Body of pancreas (tissue), 4 donors: ENCODE results near the gene TAC1. TPM values are rescaled to one million over a fixed set of nuclear protein-coding genes. Genes with fewer than 3 reads are reported as not detected.
A peak's percentile ranks its signal among the peaks of the same experiment; 100 is the strongest.

Experiments used
- ATAC-seq: fragments of 150-250 bp; one replicate; pipeline ENCODE4 v1.9.1; 2016
- DNase-seq, 4 donors: peaks; one replicate each; pipeline ENCODE4 v3.0.0-alpha.2; 2019
- H3K27ac ChIP-seq, 4 donors: fragments of 200-600 bp; sonication (generic); 1 replicate in 3 of 4; 2 replicates in 1 of 4; pipeline versions ENCODE4 v1.5.1 to v1.6.1; 2016 to 2019; ENCODE audit warnings: mild to moderate bottlenecking in 1 of 4, mixed read lengths in 1 of 4, moderate library complexity in 1 of 4
- H3K27me3 ChIP-seq, 2 donors: fragments of 200-600 bp; sonication (generic); one replicate each; pipeline ENCODE4 v1.6.0; 2016; ENCODE audit warnings: mild to moderate bottlenecking in 1 of 2
- H3K36me3 ChIP-seq, 2 donors: fragments of 200-600 bp; sonication (generic); replicated peaks in 1 of 2; 2 replicates each; pipeline ENCODE4 v1.5.1; 2016; ENCODE audit warnings: low read depth in 2 of 2; ENCODE audit not compliant: insufficient read depth in 1 of 2
- H3K4me1 ChIP-seq: fragments of 200-600 bp; sonication (generic); one replicate; pipeline ENCODE4 v1.6.0; 2016
- H3K4me3 ChIP-seq, 2 donors: fragments of 200-600 bp; sonication (generic); 1 replicate in 1 of 2; 2 replicates in 1 of 2; pipeline ENCODE4 v1.5.1; 2016 to 2019
- H3K9me3 ChIP-seq, 3 donors: fragments of 200-600 bp; sonication (generic); 1 replicate in 2 of 3; 2 replicates in 1 of 3; pipeline ENCODE4 v1.5.1; 2016
- CTCF ChIP-seq, 7 experiments: fragments of 450-650 bp in 4 of 7; fragments of 200-600 bp in 3 of 7; sonication (generic) in 3 of 7; IDR thresholded peaks; one replicate each; pipeline ENCODE4 v1.5.1; 2016 to 2019; ENCODE audit warnings: antibody characterized with exemption in 7 of 7
- POLR2A ChIP-seq, 3 donors: fragments of 450-650 bp; IDR thresholded peaks; one replicate each; pipeline ENCODE4 v1.6.1; 2016; ENCODE audit warnings: antibody characterized with exemption in 3 of 3, mild to moderate bottlenecking in 2 of 3
- WGBS, 2 donors: methylation state at CpG; one replicate each; pipeline ENCODE4 v1.1.5; 2017; 5-methylcytosine and 5-hydroxymethylcytosine counted together
- intact Hi-C: fragments of 100-400 bp; cut with DNase I; formaldehyde crosslinking; loops from one replicate; pipeline ENCODE4 v1.15.1; 2023
- total RNA-seq, 2 donors: library from RNA; depleted of rRNA; stranded (reverse); fragments of >200 nt; gene quantifications; one replicate each; pipeline ENCODE4 v1.1.0, GENCODE V29; 2016

TAC1 gene
- total RNA-seq, 2 donors from 2014 or later = not detected

DNA sequence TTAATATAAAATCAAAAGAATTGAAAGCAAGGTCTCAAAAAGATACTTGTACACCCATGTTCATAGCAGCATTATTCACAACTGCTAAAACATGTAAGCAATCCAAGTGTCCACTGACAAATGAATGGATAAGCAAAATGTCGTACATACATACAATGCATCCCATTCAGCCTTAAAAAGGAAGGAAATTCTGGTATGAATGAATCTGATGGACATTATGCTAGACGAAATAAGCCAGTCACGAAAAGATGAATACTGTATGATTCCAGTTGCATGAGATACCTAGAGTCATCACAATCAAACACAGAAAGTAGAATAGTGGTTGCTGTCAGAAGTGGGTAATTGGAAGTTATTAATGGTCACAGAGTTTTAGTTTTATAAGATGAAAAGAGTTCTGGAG is 9.5 kb upstream of the TAC1 start:
- H3K27me3 ChIP-seq = no peaks in the 10 kb centered on the region
- H3K4me1 ChIP-seq = no peaks in the 10 kb centered on the region
- no peak overlapping the region for H3K4me3 ChIP-seq
- intact Hi-C loops = no loop called here
- TF ChIP-seq POLR2A (IDR thresholded peaks at IDR 0.05) = no peak
- ATAC-seq (no peak), DNase-seq (no peak)
- H3K9me3 ChIP-seq = no peaks in the 10 kb centered on the region
- no peaks in the 10 kb centered on the region for H3K36me3 ChIP-seq
- H3K27ac ChIP-seq = no peak overlapping the region
- WGBS, 2 donors = 59 to 62% methylated on average over 3 of the region's 3 CpGs

DNA sequence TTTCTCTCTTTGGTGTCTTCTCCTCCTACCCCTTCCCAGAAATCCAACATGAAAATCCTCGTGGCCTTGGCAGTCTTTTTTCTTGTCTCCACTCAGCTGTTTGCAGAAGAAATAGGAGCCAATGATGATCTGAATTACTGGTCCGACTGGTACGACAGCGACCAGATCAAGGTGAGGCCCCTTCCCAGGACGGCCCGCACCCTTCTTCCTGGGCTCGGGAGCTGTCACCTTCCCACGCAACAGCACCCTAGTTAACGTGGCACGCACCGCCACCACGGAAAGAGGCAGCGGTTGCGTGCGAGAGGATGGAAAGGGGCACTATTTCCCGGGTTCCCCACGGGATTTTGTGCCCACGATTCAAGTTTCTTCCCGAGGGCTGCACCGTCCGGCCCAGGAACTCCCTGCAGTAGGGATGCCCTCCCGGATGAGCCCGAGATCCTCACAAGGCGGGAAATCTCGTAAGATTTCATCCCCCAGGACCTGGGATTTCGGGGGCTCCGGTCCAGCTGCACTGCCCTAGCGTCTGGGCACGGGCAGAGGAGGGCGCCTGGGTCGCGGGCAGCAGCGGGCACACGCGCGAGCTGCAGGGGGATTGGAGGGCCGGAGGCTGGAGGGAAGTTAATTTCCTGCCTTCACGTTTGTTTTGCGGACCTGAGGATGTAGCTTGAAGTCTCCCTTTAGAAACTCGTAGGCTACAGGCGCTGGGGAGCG is 834 bp downstream of the TAC1 start:
- Histone ChIP-seq H3K27me3 (peaks cover 0 to 19% of the 10 kb centered on the region in 2 donors), H3K36me3 (no peaks in the 10 kb centered on the region), H3K4me3 (no peak overlapping the region), H3K27ac (no peak overlapping the region), H3K4me1 (peaks cover 22% of the 10 kb centered on the region), H3K9me3 (no peaks in the 10 kb centered on the region)
- no peak for DNase-seq
- WGBS, 2 donors = 2% methylated on average over 26 to 42 of the region's 42 CpGs
- ATAC-seq = peak; percentile 24
- intact Hi-C loops = no loop called here
- TF ChIP-seq POLR2A (IDR thresholded peaks at IDR 0.05) (no peak), CTCF (IDR thresholded peaks at IDR 0.05) (no peak)

GRCh38 chr7:97733276-97734161 is 1.6 kb downstream of the TAC1 start:
- peak in 2 of 4 donors; percentile 7 to 10 for DNase-seq
- H3K36me3 ChIP-seq = no peaks in the 10 kb centered on the region
- no peaks in the 10 kb centered on the region for H3K9me3 ChIP-seq
- ATAC-seq = no peak
- H3K4me3 ChIP-seq = no peak overlapping the region
- H3K27me3 ChIP-seq = peaks cover 0 to 19% of the 10 kb centered on the region in 2 donors
- WGBS, 2 donors = 1% methylated on average over 32 to 59 of the region's 59 CpGs
- no peak overlapping the region for H3K27ac ChIP-seq
- peaks cover 22% of the 10 kb centered on the region for H3K4me1 ChIP-seq
- TF ChIP-seq POLR2A (IDR thresholded peaks at IDR 0.05) (no peak), CTCF (IDR thresholded peaks at IDR 0.05) (no peak)
- intact Hi-C loops = no loop called here

DNA sequence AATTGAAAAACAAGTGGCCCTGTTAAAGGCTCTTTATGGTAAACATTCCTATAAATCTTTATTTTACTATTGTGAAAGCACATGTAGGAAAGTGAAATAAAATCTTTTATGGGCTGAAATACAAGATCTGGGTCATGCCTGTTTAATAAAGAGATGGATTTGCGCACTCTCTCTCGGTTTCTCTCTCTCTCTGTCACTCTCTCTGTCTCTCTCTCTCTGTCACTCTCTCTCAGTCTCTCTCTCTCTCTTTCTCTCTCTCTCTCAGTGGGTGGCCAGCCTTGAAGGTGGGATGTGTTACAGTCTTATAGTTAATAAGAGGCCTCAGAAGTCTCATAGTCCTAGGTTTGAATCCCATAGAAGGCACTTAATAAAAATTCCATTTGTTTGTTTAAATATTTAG is 2.4 kb downstream of the TAC1 start:
- ATAC-seq (no peak), DNase-seq (no peak)
- peaks cover 0 to 19% of the 10 kb centered on the region in 2 donors for H3K27me3 ChIP-seq
- H3K4me1 ChIP-seq = peaks cover 22% of the 10 kb centered on the region
- WGBS, 2 donors = 49 to 54% methylated on average over 2 of the region's 2 CpGs
- H3K4me3 ChIP-seq = no peak overlapping the region
- H3K36me3 ChIP-seq = no peaks in the 10 kb centered on the region
- no peaks in the 10 kb centered on the region for H3K9me3 ChIP-seq
- H3K27ac ChIP-seq = no peak overlapping the region
- TF ChIP-seq CTCF (IDR thresholded peaks at IDR 0.05) (no peak), POLR2A (IDR thresholded peaks at IDR 0.05) (no peak)
- intact Hi-C loops = no loop called here

GRCh38 chr7:97735075-97735474 is 3.2 kb downstream of the TAC1 start:
- ATAC-seq (no peak), DNase-seq (no peak)
- TF ChIP-seq POLR2A (IDR thresholded peaks at IDR 0.05) (no peak), CTCF (IDR thresholded peaks at IDR 0.05) (no peak)
- Histone ChIP-seq H3K4me3 (no peak overlapping the region), H3K27me3 (peaks cover 0 to 19% of the 10 kb centered on the region in 2 donors), H3K36me3 (no peaks in the 10 kb centered on the region), H3K4me1 (peaks cover 22% of the 10 kb centered on the region), H3K27ac (no peak overlapping the region), H3K9me3 (no peaks in the 10 kb centered on the region)
- 41 to 65% methylated on average over 3 of the region's 3 CpGs for WGBS, 2 donors
- intact Hi-C loops = no loop called here
